22Rv1 (cell line): Measurements from ENCODE around the gene PGS1.

Source experiments
- H3K27ac ChIP-seq: fragments of 450-650 bp; 2 replicates; pipeline ENCODE4 v1.5.1; 2017
- ZFX ChIP-seq: fragments of 450-650 bp; IDR thresholded peaks from 2 replicates; pipeline ENCODE4 v1.6.1; 2017; ENCODE audit warnings: antibody characterized with exemption, borderline replicate concordance
- TF ChIP-seq, protein P1 (sequence below): fragments of 450-650 bp; IDR thresholded peaks from 2 replicates; pipeline ENCODE4 v1.5.1; 2017; ENCODE audit warnings: mild to moderate bottlenecking

PGS1 gene

DNA sequence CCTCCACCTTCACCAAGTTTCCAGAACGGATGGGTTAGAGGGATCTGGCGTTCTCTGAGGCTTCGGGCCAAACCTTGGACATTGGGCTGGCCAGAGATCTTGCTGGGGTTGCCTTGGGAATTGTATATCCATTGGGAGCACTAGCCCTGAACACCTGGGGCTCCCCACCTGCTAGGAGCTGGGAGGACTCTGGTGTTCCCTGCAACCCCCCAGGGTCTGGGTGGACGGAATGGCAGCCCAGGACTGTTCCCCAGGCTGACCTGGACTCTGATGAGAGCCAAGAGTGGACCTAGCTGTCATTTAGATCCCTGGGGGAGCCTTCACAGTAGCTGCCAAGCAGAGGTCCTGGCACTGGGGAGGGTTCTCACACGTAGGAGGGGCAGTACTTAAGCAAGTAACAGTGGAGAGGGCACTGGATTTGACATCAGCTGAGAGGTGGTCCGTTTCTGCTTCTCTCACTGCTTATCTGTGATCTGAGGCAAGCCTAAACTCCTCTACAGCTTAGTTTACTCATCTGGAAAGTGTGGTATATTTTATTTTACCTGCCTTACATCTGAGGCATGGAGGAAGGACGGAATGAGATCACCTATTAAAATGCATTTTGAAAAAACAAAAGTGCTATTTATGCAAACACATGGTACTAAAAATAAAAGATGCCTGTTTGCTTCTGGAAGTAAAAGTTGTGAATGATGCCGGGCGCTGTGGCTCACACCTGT, 30.2 kb upstream of the PGS1 start:
- no peak for TF ChIP-seq ZFX
- TF ChIP-seq, protein P1, sequence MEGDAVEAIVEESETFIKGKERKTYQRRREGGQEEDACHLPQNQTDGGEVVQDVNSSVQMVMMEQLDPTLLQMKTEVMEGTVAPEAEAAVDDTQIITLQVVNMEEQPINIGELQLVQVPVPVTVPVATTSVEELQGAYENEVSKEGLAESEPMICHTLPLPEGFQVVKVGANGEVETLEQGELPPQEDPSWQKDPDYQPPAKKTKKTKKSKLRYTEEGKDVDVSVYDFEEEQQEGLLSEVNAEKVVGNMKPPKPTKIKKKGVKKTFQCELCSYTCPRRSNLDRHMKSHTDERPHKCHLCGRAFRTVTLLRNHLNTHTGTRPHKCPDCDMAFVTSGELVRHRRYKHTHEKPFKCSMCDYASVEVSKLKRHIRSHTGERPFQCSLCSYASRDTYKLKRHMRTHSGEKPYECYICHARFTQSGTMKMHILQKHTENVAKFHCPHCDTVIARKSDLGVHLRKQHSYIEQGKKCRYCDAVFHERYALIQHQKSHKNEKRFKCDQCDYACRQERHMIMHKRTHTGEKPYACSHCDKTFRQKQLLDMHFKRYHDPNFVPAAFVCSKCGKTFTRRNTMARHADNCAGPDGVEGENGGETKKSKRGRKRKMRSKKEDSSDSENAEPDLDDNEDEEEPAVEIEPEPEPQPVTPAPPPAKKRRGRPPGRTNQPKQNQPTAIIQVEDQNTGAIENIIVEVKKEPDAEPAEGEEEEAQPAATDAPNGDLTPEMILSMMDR: no peak
- H3K27ac ChIP-seq: no peak overlapping the region

DNA sequence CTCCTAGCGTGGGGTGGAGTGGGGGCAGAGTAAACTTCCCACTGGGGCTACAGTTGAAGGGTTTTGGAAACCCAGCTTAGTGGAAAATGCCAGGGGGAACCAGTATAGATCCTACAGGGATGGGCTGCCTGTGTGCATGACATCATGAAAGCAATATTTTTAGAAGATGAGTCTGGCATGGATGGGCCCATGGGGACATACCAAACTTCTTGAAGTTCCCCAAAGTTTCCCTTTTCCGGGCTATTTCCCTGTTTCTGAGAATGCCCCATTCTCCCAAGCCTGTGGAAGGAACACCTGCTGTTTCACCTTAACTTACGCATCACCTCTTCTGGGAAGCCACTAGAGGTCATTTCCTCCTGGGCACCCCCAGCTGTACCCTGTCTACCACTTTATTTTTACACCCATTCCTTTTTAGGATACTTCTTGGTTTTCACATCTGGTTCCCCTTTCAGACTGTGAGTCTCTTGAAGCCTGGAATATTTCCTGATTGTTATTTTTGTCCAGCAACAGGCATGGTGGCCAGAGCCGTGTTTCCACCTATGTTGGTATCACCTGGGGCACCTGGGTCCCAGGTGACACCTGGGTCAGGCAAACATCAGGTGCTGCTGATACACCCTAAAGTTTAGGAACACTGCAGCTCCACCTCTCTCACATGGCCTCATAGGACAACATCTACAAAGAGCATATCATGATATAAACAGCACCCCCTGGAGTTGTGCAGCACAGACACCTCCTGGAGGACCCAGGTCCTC, 28.4 kb upstream of the PGS1 start:
- no peak for TF ChIP-seq ZFX
- TF ChIP-seq, protein P1: no peak; the same call in 1 of the 2 replicates
- H3K27ac ChIP-seq: no peak overlapping the region

- H3K27ac ChIP-seq: no peak overlapping the region
Observed at GRCh38 chr17:78351449-78352006, 26.9 kb upstream of the PGS1 start.

DNA sequence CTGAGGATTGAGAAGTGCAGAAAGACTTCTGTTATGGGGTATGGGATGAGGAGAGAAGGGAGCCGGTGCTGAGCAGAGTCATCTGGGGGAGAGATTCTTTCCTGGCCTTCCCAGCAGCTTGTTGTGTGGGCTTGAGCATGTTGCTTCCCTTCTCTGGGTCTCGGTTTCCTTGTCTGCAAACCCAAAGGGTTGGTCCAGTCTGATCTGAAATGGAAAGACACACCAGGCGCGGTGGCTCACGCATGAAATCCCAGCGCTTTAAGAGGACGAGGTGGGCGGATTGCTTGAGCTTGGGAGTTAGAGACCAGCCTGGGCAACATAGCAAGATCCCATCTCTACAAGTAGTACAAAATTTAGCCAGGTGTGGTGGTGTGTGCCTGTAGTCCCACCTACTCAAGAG, 24.6 kb upstream of the PGS1 start:
- H3K27ac ChIP-seq: no peak overlapping the region; the same call in 1 of the 2 replicates
- TF ChIP-seq, protein P1: no peak
- TF ChIP-seq ZFX: no peak

More at GRCh38 chr17:78351449-78352006, 26.9 kb upstream of the PGS1 start:
- TF ChIP-seq, protein P1: no peak
- no peak for TF ChIP-seq ZFX

DNA sequence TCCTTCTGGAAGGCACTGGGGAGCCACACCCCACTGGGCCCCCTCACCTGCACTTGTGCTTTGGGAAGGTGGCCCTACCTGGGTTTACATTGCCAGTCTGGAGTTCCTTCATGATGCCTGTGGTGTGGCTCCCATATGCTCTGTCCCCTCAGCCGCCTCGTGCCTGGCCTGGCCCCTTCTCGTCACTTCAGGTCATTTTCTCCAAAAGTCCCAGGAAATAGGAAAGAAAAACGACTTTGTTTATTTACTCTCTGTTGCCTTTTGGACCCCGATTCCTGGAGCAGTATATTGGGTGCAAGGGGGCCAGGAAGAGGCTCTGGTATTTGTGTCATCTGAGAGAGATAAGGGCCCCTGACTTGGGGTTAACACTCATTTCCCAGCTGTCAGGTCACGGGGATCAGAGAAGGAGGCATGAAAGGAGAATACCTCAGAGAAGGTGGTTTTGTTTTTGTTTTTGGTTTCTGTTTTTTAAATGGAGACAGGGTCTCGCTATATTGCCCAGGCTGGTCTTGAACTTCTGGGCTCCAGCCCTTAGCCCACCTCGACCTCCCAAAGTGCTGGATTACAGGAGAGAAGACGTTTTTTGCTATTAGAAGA, 23.3 kb upstream of the PGS1 start:
- TF ChIP-seq, protein P1: no peak
- TF ChIP-seq ZFX: no peak
- H3K27ac ChIP-seq: no peak overlapping the region

DNA sequence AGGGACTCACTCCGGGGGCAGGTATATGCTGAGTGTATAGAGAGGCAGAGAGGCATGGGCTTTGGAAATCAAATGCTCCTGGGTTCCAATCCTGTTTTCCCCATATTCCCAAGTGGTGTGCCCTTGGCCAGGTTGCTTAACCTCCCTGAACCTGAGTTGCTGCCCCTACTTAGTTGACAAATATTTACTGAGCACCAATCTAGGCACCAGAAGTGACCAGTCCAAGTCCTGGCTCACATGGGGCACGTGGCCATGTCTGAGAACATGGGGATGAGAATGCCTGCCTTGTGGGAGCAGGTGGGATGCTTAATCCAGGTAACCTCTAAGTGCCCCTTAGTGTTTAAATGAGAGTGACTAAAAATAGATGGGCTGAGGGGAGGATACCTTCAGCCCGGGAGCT, 22.7 kb upstream of the PGS1 start:
- no peak overlapping the region for H3K27ac ChIP-seq
- TF ChIP-seq ZFX: no peak
- TF ChIP-seq, protein P1: no peak
